Measurements from ENCODE around the gene DRAP1. TPM values are rescaled to one million over a fixed set of nuclear protein-coding genes. Genes with fewer than 3 reads are reported as not detected.

Gene DRAP1
- total and polyA plus RNA-seq, 4 donors, result 40.8 to 140 (median 96.1) TPM

DNA sequence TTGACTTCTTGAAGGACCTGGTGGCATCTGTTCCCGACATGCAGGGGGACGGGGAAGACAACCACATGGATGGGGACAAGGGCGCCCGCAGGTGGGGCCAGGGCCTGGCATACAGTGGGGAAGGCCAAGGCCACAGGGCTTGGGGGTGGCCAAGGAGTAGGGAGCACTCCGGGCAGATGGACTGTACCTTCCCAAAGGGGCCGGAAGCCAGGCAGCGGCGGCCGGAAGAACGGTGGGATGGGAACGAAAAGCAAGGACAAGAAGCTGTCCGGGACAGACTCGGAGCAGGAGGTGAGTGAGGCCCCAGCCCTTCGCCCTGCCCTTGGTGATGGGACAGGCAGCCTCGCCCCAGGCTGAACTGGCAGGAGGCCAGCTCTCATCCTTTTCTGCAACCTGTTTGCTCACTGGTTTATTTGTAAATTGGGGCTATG lies 1.2 kb downstream of the DRAP1 start:
- DNase-seq, result no peak

DNA sequence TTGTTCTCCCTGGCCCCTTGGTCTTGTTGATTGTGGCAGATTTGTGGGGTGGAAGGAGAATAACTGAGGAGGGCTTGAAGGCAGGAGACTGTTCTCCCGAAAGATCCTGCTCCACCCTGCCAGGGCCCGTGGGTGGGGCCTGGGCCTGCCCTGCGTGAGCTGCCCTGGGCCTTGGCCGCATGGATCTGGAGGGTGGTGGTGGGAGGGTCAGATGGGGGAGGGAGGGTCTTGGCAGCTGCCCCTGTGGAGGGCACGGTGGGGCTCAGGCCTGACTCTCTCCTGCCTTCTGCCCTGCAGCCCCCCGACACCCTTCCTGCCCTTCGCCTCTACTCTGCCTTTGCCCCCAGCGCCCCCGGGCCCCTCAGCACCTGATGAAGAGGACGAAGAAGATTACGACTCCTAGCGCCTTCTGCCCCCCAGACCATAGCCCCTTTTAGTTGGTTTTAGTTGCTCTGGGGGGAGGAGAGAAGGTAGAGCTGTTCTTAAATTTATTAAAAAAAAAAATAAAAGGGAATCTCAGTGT lies 1.9 kb downstream of the DRAP1 start:
- TF ChIP-seq, protein P1, sequence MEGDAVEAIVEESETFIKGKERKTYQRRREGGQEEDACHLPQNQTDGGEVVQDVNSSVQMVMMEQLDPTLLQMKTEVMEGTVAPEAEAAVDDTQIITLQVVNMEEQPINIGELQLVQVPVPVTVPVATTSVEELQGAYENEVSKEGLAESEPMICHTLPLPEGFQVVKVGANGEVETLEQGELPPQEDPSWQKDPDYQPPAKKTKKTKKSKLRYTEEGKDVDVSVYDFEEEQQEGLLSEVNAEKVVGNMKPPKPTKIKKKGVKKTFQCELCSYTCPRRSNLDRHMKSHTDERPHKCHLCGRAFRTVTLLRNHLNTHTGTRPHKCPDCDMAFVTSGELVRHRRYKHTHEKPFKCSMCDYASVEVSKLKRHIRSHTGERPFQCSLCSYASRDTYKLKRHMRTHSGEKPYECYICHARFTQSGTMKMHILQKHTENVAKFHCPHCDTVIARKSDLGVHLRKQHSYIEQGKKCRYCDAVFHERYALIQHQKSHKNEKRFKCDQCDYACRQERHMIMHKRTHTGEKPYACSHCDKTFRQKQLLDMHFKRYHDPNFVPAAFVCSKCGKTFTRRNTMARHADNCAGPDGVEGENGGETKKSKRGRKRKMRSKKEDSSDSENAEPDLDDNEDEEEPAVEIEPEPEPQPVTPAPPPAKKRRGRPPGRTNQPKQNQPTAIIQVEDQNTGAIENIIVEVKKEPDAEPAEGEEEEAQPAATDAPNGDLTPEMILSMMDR (IDR thresholded peaks at IDR 0.05; ENCODE audit: control extremely low read depth, extremely low read depth), result no peak
- no peak overlapping the region for H3K9ac ChIP-seq (ENCODE audit: insufficient read depth in 1 of 2, low read length in 2 of 2)
- no peaks in the 10 kb centered on the region for H3K27me3 ChIP-seq (ENCODE audit: control insufficient read depth in 3 of 3, insufficient read depth in 3 of 3, low read length in 2 of 3)
- H3K36me3 ChIP-seq (ENCODE audit: control insufficient read depth in 4 of 4, insufficient read depth in 4 of 4, low read length in 4 of 4), result peaks cover 0 to 34% (median 14%) of the 10 kb centered on the region in 4 donors
- WGBS, 2 donors, result 89 to 95% methylated on average over 12 of the region's 12 CpGs
- H3K4me1 ChIP-seq (ENCODE audit: control insufficient read depth in 5 of 5, insufficient read depth in 5 of 5, low read length in 5 of 5), result peaks cover 9 to 27% (median 18%) of the 10 kb centered on the region in 5 donors
- H3K27ac ChIP-seq (ENCODE audit: low read depth in 1 of 2, low read length in 1 of 2), result no peak overlapping the region
- DNase-seq, result no peak
- H3K4me3 ChIP-seq, result no peak overlapping the region
- H3K9me3 ChIP-seq (ENCODE audit: control insufficient read depth in 4 of 4, insufficient read depth in 3 of 4, low read length in 3 of 4), result no peaks in the 10 kb centered on the region
- no peak for ATAC-seq (ENCODE audit: insufficient read depth, low FRiP score)

More for the DNA sequence above, 1.2 kb downstream of the DRAP1 start:
- Histone ChIP-seq H3K9ac (ENCODE audit: insufficient read depth in 1 of 2, low read length in 2 of 2) (peak overlapping the region in 1 of 2 donors; percentile 42), H3K36me3 (ENCODE audit: control insufficient read depth in 4 of 4, insufficient read depth in 4 of 4, low read length in 4 of 4) (peaks cover 0 to 34% (median 14%) of the 10 kb centered on the region in 4 donors), H3K27ac (ENCODE audit: low read depth in 1 of 2, low read length in 1 of 2) (no peak overlapping the region), H3K27me3 (ENCODE audit: control insufficient read depth in 3 of 3, insufficient read depth in 3 of 3, low read length in 2 of 3) (no peaks in the 10 kb centered on the region), H3K4me3 (peak overlapping the region; percentile 77), H3K4me1 (ENCODE audit: control insufficient read depth in 5 of 5, insufficient read depth in 5 of 5, low read length in 5 of 5) (peaks cover 9 to 33% (median 18%) of the 10 kb centered on the region in 5 donors), H3K9me3 (ENCODE audit: control insufficient read depth in 4 of 4, insufficient read depth in 3 of 4, low read length in 3 of 4) (no peaks in the 10 kb centered on the region)
- ATAC-seq (ENCODE audit: insufficient read depth, low FRiP score), result no peak
- TF ChIP-seq, protein P1 (IDR thresholded peaks at IDR 0.05; ENCODE audit: control extremely low read depth, extremely low read depth), result no peak
- 55 to 76% methylated on average over 15 of the region's 15 CpGs for WGBS, 2 donors

DNA sequence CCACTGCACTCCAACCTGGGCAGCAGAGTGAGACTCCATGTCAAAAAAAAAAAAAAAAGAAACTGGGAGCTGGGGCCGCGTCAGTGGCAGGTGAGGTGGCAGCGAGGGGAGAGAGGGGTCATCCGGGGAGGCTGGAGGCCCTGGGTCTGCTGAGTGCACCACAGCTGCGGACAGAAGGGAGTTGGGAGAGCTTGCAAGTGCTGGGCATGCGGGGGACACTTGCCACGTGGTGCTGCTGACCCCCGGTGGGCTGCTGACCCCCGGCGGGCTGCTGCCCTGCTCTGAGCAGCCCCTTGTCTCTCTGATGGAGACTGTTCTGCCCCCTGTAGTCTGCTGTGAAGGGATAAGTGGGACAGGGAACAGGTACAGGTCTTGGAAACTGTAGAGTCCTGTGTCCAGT lies 2.6 kb downstream of the DRAP1 start:
- 94 to 97% methylated on average over 10 of the region's 10 CpGs for WGBS, 2 donors
- Histone ChIP-seq H3K4me3 (no peak overlapping the region), H3K4me1 (ENCODE audit: control insufficient read depth in 5 of 5, insufficient read depth in 5 of 5, low read length in 5 of 5) (peaks cover 9 to 25% (median 16%) of the 10 kb centered on the region in 5 donors), H3K36me3 (ENCODE audit: control insufficient read depth in 4 of 4, insufficient read depth in 4 of 4, low read length in 4 of 4) (peaks cover 0 to 32% (median 14%) of the 10 kb centered on the region in 4 donors), H3K27ac (ENCODE audit: low read depth in 1 of 2, low read length in 1 of 2) (no peak overlapping the region), H3K9me3 (ENCODE audit: control insufficient read depth in 4 of 4, insufficient read depth in 3 of 4, low read length in 3 of 4) (no peaks in the 10 kb centered on the region), H3K27me3 (ENCODE audit: control insufficient read depth in 3 of 3, insufficient read depth in 3 of 3, low read length in 2 of 3) (no peaks in the 10 kb centered on the region), H3K9ac (ENCODE audit: insufficient read depth in 1 of 2, low read length in 2 of 2) (no peak overlapping the region)
- no peak for DNase-seq
- TF ChIP-seq, protein P1 (IDR thresholded peaks at IDR 0.05; ENCODE audit: control extremely low read depth, extremely low read depth), result no peak
- no peak for ATAC-seq (ENCODE audit: insufficient read depth, low FRiP score)

DNA sequence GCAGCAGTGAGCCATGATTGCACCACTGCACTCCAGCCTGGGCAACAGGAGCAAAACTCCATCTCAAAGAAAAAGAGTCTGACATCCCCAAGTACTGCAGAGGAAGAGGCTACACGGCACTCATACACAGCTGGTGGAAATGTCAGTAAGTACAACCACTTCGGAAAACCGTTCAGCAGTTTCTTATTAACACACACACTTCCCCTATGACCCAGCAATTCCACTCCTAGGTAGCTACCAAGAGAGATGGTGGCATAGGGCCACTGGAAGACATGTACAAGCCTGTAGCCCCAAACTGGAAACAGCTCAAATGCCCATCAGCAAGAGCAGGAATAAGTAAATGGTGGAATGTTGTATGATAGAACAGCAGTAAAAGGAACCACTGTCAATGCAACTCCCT lies 3.3 kb downstream of the DRAP1 start:
- Histone ChIP-seq H3K4me1 (ENCODE audit: control insufficient read depth in 5 of 5, insufficient read depth in 5 of 5, low read length in 5 of 5) (peaks cover 6 to 18% (median 9%) of the 10 kb centered on the region in 5 donors), H3K27ac (ENCODE audit: low read depth in 1 of 2, low read length in 1 of 2) (no peak overlapping the region), H3K9me3 (ENCODE audit: control insufficient read depth in 4 of 4, insufficient read depth in 3 of 4, low read length in 3 of 4) (no peaks in the 10 kb centered on the region), H3K36me3 (ENCODE audit: control insufficient read depth in 4 of 4, insufficient read depth in 4 of 4, low read length in 4 of 4) (peaks cover 0 to 26% (median 14%) of the 10 kb centered on the region in 4 donors), H3K4me3 (no peak overlapping the region), H3K9ac (ENCODE audit: insufficient read depth in 1 of 2, low read length in 2 of 2) (no peak overlapping the region), H3K27me3 (ENCODE audit: control insufficient read depth in 3 of 3, insufficient read depth in 3 of 3, low read length in 2 of 3) (no peaks in the 10 kb centered on the region)
- ATAC-seq (ENCODE audit: insufficient read depth, low FRiP score), result no peak
- TF ChIP-seq, protein P1 (IDR thresholded peaks at IDR 0.05; ENCODE audit: control extremely low read depth, extremely low read depth), result no peak
- no peak for DNase-seq
- WGBS, 2 donors, result 24 to 72% methylated on average over 3 of the region's 3 CpGs
